ENCODE data around the gene CDC42EP3. TPM values are rescaled to one million over a fixed set of nuclear protein-coding genes. Genes with fewer than 3 reads are reported as not detected.

Gene CDC42EP3
- polyA plus RNA-seq, 1 donor from 2014 or later = 68.3 TPM

DNA sequence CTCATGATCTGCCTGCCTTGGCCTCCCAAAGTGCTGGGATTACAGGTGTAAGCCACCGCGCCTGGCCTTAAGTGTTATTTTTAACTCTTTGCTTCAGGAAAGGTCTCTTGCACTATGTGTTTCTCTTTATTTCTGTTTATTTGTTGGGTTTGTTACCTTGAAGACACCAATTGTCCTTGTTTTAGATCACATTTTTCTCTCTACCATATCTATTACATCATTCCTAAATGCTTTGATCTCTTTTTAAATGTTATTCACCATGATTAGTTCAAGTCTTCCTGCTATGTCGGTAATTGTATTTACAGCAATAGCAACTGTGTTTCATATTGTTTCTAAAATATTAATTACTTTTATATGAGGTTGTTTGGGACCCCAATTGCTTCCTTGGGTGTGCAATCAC lies 77.7 kb downstream of the CDC42EP3 start:
- Mint-ChIP-seq H3K27me3 (no peaks in the 10 kb centered on the region), H3K4me1 (peaks cover 11 to 14% (median 14%) of the 10 kb centered on the region in 3 donors), H3K9me3 (peaks cover 3 to 6% (median 5%) of the 10 kb centered on the region in 3 donors), H3K27ac (no peak overlapping the region), H3K4me3 (no peak overlapping the region), H3K36me3 (peaks cover 2% of the 10 kb centered on the region)

GRCh38 chr2:37593024-37593423 lies 78.4 kb downstream of the CDC42EP3 start:
- Mint-ChIP-seq H3K27me3 (no peaks in the 10 kb centered on the region), H3K9me3 (peaks cover 3 to 6% (median 5%) of the 10 kb centered on the region in 3 donors), H3K36me3 (peaks cover 4% of the 10 kb centered on the region), H3K4me3 (no peak overlapping the region), H3K27ac (no peak overlapping the region), H3K4me1 (peaks cover 14 to 16% (median 15%) of the 10 kb centered on the region in 3 donors)
